Muscle layer of colon (tissue), 2 donors: Measurements from ENCODE around the gene APAF1.
"Not testable (repeated sequence)": the region's sequence is repeated elsewhere in the genome, so short reads cannot be mapped to it uniquely, and the experiment has no call there.

ENCODE experiments used
- H3K27ac ChIP-seq: one replicate; pipeline ENCODE4 v1.7.0; 2013; ENCODE audit warnings: low read depth, mild to moderate bottlenecking, low read length, moderate library complexity
- H3K27me3 ChIP-seq, 2 donors: one replicate each; pipeline ENCODE4 v1.7.0; 2013; ENCODE audit warnings: low read length in 2 of 2, mild to moderate bottlenecking in 2 of 2; ENCODE audit not compliant: insufficient read depth in 2 of 2, control insufficient read depth in 1 of 2
- H3K36me3 ChIP-seq: one replicate; pipeline ENCODE4 v1.7.0; 2013; ENCODE audit warnings: mild to moderate bottlenecking, low read length; ENCODE audit not compliant: insufficient read depth
- H3K4me1 ChIP-seq: one replicate; pipeline ENCODE4 v1.7.0; 2013; ENCODE audit warnings: mild to moderate bottlenecking, low read length; ENCODE audit not compliant: insufficient read depth
- H3K4me3 ChIP-seq, 2 donors: one replicate each; pipeline ENCODE4 v1.7.0; 2013; ENCODE audit warnings: low read length in 2 of 2, low read depth in 1 of 2, mild to moderate bottlenecking in 1 of 2, moderate library complexity in 1 of 2
- H3K9ac ChIP-seq: one replicate; pipeline ENCODE4 v1.7.0; 2013; ENCODE audit warnings: low read length
- H3K9me3 ChIP-seq: one replicate; pipeline ENCODE4 v1.7.0; 2013; ENCODE audit warnings: mild to moderate bottlenecking, low read length
- donor health status: abdominal sarcoma.
- donor health status: Adenocarcinoma of cecum.

APAF1 gene

DNA sequence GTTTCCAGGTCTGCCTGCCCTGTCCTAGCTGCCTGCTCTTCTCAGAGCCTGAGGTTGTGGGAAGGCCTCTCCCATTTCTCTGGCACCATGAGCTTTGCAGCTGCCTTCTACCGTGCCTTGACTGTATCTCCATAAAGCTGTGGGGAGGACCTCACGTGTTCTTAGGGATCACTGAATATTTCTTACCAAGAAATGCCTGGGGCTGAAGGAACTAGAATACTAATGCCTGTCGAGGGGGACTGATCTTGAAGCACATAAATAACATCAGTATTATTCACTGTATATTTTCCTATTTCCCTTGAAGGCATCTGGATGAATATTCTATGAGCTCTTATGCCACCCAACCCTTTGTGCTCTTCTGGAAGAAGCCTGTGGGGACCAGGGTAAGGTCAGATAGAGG, 103.4 kb downstream of the APAF1 start:
- Histone ChIP-seq H3K4me1 (peaks cover 6% of the 10 kb centered on the region), H3K27ac (no peak overlapping the region), H3K9me3 (no peaks in the 10 kb centered on the region), H3K27me3 (peaks cover 0 to 7% of the 10 kb centered on the region in 2 donors), H3K4me3 (no peak overlapping the region), H3K9ac (no peak overlapping the region), H3K36me3 (no peaks in the 10 kb centered on the region)

DNA sequence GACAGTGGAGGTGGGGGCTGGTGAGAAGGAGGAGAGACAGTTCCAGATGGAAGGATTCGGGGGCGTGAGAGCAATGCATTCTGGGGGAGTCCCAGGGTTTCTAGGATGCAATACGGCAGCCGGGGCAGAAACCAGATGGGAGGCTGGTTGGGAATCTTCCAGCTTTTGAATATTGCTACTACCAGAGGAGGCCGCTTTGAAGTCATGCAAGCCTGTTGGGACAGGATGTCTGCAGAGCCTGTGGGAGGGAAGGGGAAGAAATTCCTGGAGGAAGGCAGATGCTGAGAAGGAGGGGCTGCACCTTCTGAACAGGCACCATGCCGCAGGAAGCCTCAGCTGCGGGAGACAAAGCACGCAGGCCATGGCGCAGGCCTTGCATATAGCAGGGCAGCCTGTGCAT, 105.4 kb downstream of the APAF1 start:
- Histone ChIP-seq H3K9ac (no peak overlapping the region), H3K27ac (no peak overlapping the region)

GRCh38 chr12:98751580-98752115, 106.6 kb downstream of the APAF1 start:
- no peaks in the 10 kb centered on the region for H3K9me3 ChIP-seq
- H3K9ac ChIP-seq, result no peak overlapping the region
- H3K4me3 ChIP-seq, result no peak overlapping the region
- H3K4me1 ChIP-seq, result no peaks in the 10 kb centered on the region
- H3K27ac ChIP-seq, result no peak overlapping the region
- H3K27me3 ChIP-seq, result peaks cover 0 to under 1% of the 10 kb centered on the region in 2 donors
- H3K36me3 ChIP-seq, result no peaks in the 10 kb centered on the region

More for the DNA sequence above, 105.4 kb downstream of the APAF1 start:
- Histone ChIP-seq H3K27me3 (peaks cover 0 to 7% of the 10 kb centered on the region in 2 donors), H3K4me3 (no peak overlapping the region), H3K9me3 (no peaks in the 10 kb centered on the region), H3K36me3 (no peaks in the 10 kb centered on the region), H3K4me1 (peaks cover 6% of the 10 kb centered on the region)

DNA sequence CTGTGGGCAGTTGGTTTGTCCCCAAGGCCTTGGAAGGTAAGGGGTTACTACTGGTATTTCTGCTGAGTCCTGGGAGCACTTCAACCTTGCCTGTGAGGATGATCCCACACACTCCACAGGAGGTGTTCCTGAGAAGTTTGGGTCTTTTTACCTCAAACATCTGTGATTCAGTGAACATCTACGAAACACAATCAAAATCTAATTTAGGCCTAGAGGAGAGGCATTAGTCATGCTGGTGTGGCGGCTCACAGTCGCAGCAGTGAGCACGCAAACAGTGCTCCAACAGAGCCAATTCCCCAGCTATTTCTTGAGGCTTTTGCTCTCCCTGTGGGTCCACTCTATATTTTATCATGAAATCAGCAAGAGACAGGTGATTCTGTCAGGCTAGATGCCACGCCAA, 107.6 kb downstream of the APAF1 start:
- Histone ChIP-seq H3K27ac (no peak overlapping the region), H3K9ac (no peak overlapping the region)

GRCh38 chr12:98754095-98754494, 109.0 kb downstream of the APAF1 start:
- Histone ChIP-seq H3K9ac (no peak overlapping the region), H3K9me3 (no peaks in the 10 kb centered on the region), H3K27me3 (no peaks in the 10 kb centered on the region), H3K4me3 (no peak overlapping the region), H3K4me1 (no peaks in the 10 kb centered on the region), H3K27ac (no peak overlapping the region), H3K36me3 (no peaks in the 10 kb centered on the region)

More for the DNA sequence above, 107.6 kb downstream of the APAF1 start:
- no peaks in the 10 kb centered on the region for H3K27me3 ChIP-seq
- H3K9me3 ChIP-seq, result no peaks in the 10 kb centered on the region
- H3K4me3 ChIP-seq, result no peak overlapping the region
- H3K36me3 ChIP-seq, result no peaks in the 10 kb centered on the region
- no peaks in the 10 kb centered on the region for H3K4me1 ChIP-seq

DNA sequence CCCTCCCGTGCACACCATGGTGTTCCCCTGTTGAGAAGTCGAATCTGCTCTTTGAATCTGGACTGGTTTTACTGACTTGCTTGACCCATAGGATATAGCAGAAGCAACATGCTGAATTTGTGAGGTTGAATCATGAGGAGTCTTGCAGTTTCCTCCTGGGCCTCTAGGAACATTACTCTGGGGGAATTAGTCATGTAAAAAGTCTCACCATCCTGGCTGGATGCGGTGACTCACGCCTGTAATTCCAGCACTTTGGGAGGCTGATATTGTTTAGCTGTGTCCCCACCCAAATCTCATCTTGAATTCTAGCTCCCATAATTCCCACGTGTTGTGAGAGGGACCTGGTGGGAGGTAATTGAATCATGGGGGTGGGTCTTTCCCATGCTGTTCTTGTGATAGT, 110.8 kb downstream of the APAF1 start:
- not testable (repeated sequence) for H3K4me3 ChIP-seq, H3K36me3 ChIP-seq, H3K9ac ChIP-seq, H3K4me1 ChIP-seq, H3K27me3 ChIP-seq, H3K9me3 ChIP-seq, H3K27ac ChIP-seq

DNA sequence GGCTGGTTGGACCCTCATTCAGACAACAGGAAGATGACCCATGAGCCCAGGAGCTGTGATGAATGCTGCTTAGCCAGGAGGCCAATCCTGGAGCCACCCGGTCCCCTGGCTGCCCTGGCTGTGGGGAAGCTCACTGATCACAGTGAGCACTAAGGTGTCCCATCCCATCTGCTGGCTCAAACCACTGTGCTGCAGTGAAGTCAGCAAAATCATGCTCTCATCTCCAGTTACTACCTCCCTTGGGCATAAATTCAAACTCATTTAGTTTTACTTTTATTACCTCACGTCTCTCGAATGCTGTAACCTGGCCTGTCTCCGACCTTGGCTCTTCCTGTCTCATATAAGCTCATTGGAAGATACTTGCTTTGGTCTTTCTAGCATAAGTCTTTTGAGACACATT, 112.4 kb downstream of the APAF1 start:
- H3K36me3 ChIP-seq, result no peaks in the 10 kb centered on the region
- H3K4me1 ChIP-seq, result no peaks in the 10 kb centered on the region
- no peaks in the 10 kb centered on the region for H3K9me3 ChIP-seq
- H3K9ac ChIP-seq, result no peak overlapping the region
- H3K4me3 ChIP-seq, result no peak overlapping the region
- H3K27ac ChIP-seq, result no peak overlapping the region
- H3K27me3 ChIP-seq, result no peaks in the 10 kb centered on the region

- no peak overlapping the region for H3K4me3 ChIP-seq
- H3K36me3 ChIP-seq, result no peaks in the 10 kb centered on the region
- no peak overlapping the region for H3K9ac ChIP-seq
- no peaks in the 10 kb centered on the region for H3K9me3 ChIP-seq
- no peaks in the 10 kb centered on the region for H3K4me1 ChIP-seq
- H3K27me3 ChIP-seq, result no peaks in the 10 kb centered on the region
- no peak overlapping the region for H3K27ac ChIP-seq
Observed at GRCh38 chr12:98758331-98758730, 113.2 kb downstream of the APAF1 start.

DNA sequence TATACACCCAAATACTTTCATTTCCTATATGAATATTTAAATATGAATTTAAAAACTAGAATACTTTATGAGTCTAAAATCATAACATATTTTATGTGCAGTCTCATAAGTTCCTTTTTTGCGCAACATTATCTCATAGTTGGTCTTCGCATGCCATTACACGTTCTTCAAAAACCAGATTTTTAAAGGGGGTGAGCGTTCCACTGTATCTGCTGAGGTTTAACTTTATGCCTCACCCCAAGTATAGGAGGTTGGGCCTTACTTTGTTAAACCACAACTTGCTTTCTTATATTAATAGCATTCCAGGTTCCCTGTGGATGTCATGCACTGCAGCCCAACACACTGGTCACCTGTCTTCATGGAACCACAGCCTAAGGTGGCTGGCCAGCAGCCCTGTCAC, 118.6 kb downstream of the APAF1 start:
- Histone ChIP-seq H3K9ac (no peak overlapping the region), H3K27me3 (no peaks in the 10 kb centered on the region)

DNA sequence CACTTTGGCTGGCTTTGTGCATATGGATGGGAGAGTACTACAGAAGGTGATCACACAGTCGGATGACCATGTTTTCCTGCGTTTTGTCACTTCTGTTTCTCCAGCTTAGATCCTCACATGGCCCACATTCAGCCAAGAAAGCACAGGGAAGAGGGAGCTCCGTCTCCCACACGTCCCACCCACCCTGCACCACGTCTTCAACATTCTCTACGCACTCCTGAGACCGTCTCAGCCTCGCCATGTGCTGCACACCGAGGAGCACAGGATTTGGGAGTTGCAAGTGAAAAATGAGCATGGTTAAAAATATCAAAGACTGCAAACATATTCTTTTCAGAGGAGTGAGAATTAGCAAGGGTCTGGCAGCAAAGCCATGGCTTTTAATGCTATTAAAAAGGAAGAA, 122.2 kb downstream of the APAF1 start:
- Histone ChIP-seq H3K27ac (no peak overlapping the region), H3K9ac (no peak overlapping the region), H3K27me3 (no peaks in the 10 kb centered on the region), H3K36me3 (no peaks in the 10 kb centered on the region), H3K9me3 (no peaks in the 10 kb centered on the region), H3K4me3 (no peak overlapping the region), H3K4me1 (no peaks in the 10 kb centered on the region)

More for the DNA sequence above, 118.6 kb downstream of the APAF1 start:
- Histone ChIP-seq H3K4me3 (no peak overlapping the region), H3K9me3 (no peaks in the 10 kb centered on the region), H3K27ac (no peak overlapping the region), H3K36me3 (no peaks in the 10 kb centered on the region), H3K4me1 (no peaks in the 10 kb centered on the region)

GRCh38 chr12:98769068-98769467, 124.0 kb downstream of the APAF1 start:
- no peaks in the 10 kb centered on the region for H3K9me3 ChIP-seq
- H3K4me3 ChIP-seq, result no peak overlapping the region
- no peaks in the 10 kb centered on the region for H3K27me3 ChIP-seq
- H3K27ac ChIP-seq, result no peak overlapping the region
- H3K36me3 ChIP-seq, result no peaks in the 10 kb centered on the region
- no peaks in the 10 kb centered on the region for H3K4me1 ChIP-seq
- no peak overlapping the region for H3K9ac ChIP-seq

- H3K27me3 ChIP-seq, result no peaks in the 10 kb centered on the region
- no peaks in the 10 kb centered on the region for H3K9me3 ChIP-seq
- no peak overlapping the region for H3K9ac ChIP-seq
- no peak overlapping the region for H3K4me3 ChIP-seq
- H3K4me1 ChIP-seq, result no peaks in the 10 kb centered on the region
- H3K36me3 ChIP-seq, result no peaks in the 10 kb centered on the region
- no peak overlapping the region for H3K27ac ChIP-seq
Observed at GRCh38 chr12:98770230-98770629, 125.1 kb downstream of the APAF1 start.
